GM21717 (cell line): ENCODE data around the gene WDR64.
"Not testable (repeated sequence)": the region's sequence is repeated elsewhere in the genome, so short reads cannot be mapped to it uniquely, and the experiment has no call there.

Source experiments
- ATAC-seq: cut with Tn5 transposase; IDR thresholded peaks from one replicate; pipeline ENCODE4 v1.9.1; 2021; ENCODE audit warnings: mild to moderate bottlenecking, moderate library complexity; ENCODE audit not compliant: unreplicated experiment

Gene WDR64

DNA sequence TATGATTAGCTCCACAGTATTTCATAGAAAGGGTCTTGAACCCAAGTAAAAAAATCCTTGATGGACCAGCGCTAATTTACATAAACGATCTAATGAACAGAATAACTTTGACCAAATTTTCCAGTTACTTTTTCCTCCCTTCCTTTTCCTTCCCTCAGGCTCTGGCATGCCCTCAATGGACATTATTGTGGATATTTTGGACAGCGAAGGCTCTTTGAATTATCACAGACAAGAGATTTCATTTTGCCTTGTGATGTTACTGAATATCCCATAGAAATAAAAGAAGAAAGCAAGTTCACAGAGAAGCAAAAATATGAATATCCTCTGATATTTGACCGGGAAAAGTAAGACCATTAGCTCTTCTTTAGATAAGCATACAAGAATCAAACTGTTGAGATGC lies 135.6 kb downstream of the WDR64 start:
- no peak for ATAC-seq

DNA sequence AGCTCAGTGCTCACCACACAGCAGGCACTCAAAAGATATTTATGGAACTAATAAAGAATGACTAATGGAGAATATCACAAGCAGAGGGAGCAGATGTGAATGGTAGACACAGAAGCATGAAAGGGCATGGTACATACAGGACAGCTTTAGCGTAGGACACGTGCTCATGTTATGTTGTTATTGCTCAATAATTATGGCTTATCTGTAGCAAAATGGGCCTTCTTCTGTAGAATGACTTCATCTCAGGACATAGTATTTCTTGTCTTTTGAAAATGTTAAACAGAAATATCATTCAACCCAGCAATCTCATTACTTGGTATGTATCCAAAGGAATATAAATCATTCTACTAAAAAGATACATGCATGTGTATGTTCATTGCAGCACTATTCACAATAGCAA lies 137.0 kb downstream of the WDR64 start:
- no peak for ATAC-seq

DNA sequence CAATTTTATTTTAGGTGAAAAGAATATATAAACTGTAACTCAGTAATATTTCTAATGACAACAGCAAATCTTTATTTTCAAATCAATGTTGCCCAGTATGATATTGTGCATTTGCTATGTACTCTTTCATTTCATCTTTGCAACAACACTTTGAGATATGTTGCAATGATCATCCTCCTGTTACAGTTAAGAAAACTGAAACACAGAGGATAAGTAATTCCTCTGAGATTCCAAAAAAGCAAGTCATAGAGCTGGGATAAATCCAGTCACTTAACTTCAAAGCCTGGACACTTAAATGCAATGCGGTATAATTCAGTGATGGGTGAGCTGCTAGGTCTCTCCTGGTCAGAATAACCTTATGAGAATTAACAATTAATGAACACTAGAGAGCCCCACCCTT lies 147.3 kb downstream of the WDR64 start:
- ATAC-seq, result no peak

DNA sequence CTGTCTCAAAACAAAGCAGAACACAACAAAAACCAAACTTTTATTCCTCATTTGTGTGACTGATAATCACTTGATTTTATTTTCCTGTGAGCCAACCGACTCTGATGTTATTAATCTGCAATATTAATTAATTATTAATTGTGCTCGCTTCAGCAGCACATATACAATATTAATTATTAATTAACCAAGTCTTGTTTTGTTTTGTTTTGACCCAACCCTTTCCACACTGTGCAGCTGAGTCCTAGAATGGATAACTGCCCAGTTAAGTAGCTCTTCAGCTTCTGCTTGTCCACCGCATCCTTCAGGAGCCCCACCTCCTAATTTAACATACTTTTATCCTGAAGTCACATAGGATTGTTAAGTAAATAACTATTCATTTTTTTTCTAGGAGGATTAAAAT lies 148.6 kb downstream of the WDR64 start:
- ATAC-seq, result no peak

DNA sequence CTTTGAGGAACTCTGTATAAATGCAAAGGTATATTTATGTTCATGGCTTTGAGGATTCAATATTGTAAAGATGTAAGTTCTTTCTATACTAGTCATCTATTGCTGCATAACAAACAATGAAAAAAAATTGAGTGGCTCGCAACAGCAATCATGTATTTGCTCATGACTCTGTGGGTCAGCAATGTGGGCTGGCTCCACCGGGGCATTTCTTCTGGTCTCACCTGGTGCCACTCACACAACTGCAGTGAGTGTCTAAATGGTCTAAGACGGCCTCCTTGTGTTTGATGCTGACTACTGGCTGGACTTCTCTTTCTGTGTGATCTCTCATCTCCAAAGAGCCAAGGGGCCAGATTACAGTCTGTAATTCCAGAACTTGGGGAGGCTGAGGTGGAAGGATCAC lies 150.8 kb downstream of the WDR64 start:
- no peak for ATAC-seq

DNA sequence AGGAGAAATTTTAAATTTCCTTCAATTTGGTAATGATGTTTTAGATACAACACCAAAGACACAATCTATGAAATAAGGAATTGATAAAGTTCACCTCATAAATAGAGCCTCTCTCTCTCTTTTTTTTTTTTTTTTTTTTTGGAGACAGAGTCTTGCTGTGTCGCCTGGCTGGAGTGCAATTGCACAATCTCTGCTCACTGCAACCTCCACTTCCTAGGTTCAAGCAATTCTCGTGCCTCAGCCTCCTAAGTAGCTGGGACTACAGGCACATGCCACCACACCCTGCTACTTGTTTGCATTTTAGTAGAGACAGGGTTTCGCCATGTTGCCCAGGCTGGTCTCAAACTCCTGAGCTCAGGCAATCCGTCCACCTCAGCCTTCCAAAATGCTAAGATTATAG lies 152.6 kb downstream of the WDR64 start:
- ATAC-seq, result not testable (repeated sequence)

DNA sequence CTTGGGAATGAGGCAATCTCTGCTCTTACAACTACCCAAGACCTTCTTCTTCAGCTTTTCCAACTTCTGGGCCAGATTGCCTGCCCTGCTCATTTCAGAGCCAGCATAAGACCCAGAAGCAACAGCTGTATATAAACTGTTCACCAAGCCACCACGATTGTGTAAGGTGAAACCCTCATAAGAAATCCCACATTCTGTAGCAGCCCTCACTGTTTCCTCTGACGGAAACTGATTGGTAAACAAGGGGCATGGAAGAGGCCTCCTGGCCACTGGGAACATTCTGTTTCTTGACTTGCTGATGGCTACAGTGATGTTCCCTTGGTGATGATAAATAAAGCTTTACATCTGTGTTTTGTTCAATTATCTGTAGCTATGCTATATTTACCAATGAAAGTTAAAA lies 156.2 kb downstream of the WDR64 start:
- ATAC-seq, result no peak

DNA sequence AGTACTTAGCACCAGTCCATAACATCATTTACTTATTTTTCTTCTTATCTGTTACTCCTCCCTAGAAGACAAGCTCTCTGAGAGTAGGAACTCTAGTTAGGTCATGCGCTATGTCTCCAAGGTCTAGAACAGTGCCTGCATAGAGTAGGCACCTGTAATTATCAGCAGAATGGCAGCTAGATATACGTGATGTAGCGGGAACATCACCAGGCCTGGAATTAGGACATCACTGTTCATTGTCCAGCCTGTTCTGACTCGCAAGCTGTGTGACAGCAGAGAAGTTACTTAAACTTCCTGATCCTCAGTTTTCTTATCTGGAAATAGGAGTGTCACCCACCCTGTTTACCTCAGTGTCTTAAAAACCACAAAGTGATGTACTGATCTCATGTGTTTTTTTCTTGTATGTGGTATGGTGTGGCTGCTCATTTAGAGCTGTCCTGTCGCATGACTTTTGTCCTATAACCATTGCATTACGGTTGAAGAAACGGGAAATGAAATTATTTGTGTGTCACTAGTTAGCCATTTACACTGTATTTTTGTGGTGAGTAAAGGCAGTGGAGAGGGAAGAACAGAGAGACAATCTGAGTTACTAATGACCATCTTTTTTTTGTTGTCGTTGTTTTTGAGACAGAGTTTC lies 158.8 kb downstream of the WDR64 start:
- no peak for ATAC-seq

DNA sequence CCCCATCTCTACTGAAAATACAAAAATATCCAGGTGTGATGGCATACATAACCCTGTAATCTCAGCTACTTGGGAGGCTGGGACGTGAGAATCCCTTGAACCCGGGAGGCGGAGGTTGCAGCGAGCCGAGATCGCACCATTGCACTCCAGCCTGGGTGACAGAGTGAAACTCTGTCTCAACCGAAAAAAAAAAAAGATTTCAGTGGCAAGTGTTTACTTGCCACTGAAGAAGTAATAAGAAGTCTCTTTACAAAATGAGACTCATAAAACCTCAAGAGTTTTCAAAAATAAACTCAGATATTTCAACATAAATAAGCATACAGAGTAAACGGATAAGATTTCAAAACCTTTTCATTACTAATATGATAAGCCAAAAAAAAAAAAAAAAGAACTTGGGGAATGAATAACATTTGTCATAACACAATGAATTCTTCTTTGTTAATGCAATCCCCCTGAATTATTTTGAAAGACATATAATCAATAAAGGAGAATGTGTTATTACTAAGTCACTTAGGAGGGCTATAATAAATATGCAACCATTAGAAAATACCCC lies 161.8 kb downstream of the WDR64 start:
- ATAC-seq, result no peak

DNA sequence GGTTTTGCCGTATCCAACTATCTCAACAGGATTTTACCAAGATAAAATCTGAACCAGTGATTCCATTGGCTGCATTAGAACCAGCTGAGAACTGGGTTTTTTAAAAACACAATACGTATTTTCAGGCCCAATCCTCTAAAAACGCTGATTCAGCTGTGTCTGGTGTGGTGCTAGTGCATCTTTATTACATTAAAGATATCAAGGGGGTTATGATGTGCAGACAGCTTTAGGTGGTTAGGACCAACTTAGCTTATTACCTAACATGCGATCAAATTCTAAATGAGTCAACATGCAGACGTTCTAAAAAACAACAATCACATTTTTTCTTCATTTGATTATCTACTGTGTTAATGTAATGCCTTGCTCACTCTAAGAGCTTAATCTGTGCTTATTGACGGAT lies 163.9 kb downstream of the WDR64 start:
- ATAC-seq, result no peak

DNA sequence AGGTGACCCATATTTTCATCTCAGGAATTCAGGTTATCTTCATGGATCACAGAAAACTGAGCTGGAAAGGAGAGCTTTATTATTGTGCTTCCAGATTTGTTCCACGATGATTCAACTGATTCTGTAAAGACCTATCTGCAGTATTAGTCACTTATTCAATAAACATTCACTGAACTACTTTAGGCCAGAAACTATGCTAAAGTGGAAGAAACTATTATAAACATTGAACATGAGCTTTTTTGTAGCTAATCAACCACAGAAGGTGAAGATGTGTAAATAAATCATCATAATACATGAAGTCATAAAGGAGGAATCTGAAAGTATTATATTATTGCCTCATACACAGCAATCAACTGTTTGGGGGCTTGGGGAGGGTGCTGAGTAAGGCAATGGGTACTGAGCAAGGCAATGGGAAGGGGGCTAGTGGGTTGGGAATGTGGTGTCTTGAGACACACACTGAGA lies 165.3 kb downstream of the WDR64 start:
- ATAC-seq, result no peak

DNA sequence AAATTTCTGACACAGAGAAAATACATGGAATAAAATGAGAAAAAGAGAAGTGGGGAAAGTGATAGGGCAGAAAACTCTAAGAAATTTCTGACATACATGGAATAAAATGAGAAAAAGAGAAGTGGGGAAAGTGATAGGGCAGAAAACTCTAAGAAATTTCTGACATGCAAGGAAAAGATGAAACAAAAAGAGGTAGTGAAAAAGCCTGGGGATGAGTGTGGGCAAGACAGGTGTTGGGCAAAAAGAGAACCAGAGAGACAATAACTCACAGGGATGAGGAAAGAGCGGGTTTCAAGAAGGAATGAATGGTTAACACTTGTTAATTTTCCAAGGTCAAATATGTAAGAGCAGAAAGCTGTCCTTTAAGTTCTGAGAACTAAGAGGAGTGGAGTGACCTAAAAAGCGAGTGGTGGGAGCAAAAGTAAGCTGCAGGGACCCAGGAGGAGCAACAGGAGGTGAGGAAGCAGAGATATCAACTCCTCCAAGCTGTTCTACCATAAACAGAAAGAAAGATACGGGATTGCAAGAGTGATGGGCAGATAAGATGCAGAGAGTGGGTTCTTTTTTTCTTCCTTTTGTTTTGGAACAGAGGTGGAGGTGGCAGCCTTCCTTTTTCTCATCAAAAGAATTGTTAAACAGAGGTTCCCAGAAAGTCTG lies 166.0 kb downstream of the WDR64 start:
- ATAC-seq, result no peak

DNA sequence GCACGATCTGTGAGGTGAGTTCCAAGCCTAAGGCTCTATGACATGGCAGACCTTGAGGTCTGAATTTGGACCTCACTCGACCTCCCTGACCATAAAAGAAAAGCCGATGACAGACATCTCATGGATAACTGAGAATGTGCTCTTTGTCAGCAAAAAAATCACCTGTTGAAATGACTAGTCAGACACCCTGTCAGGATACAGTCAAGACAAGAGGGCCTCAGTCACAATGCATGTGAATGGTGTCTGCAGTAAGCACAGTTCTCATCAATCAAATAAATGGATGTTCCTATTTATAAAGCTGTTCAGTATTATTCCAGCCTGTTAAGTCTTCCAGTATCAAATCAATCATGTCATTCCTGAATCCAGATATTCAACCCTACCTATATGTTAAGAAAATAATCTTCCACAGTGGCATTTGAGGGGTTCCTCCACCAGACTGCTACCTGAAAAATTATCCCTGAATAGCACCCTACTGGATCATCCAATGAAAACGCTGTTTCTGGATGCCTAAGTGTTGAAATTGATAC lies 167.3 kb downstream of the WDR64 start:
- no peak for ATAC-seq

DNA sequence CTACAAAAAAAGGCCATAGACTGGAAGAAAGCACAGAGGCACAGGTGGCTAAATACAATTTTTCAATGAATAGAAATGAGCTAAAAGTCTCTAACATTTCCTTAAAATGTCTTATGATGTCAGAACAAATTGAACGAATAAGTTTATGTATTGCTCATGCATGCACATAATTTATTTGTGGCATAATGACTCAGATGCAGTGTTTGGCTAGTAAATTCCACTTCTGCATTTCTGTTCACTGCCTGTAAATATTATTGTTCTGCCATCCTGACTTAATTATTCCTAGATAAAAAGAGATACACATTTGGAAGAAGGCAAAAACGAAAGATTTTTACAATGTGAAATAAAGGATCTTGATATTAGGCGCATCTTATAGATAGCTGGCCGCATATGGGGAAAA lies 169.3 kb downstream of the WDR64 start:
- ATAC-seq, result no peak

DNA sequence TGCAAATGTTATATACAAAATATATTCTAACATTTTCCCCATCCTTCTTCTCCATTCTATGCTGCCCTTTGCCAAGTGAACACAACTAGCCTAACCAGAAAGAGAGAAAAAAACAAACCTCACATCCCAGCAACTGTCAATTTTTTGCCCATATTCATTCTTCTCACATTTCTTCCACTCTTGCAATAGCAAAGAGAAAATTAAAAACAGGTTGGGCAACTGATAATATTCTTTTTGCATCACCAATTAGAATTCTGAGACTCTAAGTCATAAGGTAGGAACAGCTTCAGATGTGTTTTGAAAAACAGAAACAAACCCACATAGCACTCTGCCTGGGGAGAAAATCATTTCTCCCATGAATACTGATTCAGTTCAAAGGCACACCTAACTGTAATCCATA lies 170.8 kb downstream of the WDR64 start:
- ATAC-seq, result no peak

DNA sequence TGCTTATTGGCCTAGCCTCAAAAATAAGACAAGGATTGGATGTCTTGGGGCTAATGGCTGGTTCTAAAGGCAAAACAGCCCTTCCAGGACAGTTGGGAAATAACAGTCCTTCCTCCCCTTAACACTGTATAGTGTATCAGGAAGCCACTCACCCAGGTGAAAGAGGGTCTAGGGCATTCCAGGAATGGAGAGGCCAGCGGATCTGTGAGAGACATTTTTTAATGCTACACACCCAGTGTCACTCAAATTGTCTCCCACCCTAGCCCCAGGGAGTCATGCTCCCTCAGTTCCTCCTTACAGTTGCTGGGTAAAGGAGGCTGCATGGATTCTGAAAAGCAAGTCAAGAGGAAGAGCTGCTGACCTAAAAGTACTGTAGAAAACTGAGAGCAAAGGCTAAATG lies 171.8 kb downstream of the WDR64 start:
- ATAC-seq, result no peak

DNA sequence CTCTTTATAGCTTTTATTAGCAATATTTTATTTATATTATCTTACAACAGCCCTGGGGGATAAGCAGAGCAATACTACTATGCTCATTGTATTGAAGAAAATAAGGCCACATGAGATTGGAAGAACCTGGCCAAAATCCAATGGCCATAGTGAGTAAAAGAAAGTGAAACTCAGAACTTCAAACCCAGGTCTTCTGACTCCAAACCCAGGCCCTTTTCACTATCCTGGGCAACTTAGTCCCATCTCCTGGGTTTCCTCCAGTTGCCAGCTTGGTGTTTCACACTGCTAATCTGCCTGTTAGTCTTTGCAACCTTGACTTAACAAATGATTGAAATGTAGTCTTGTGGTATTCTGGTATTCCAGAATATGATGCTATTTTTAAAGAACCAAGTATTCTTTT lies 173.5 kb downstream of the WDR64 start:
- no peak for ATAC-seq

DNA sequence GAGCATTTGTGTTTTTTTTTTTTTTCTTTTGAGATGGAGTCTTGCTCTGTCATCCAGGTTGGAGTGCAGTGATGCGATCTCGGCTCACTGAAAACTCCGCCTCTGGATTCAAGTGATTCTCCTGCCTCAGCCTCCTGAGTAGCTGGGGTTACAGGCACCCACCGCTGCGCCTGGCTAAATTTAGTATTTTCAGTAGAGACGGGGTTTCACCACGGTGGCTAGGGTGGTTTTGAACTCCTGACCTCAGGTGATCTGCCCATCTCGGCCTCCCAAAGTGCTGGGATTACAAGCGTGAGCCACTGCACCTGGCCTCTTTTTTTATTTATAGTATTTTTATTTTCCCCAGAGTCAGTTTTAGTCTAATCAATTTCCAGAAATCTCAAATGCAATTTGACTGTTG lies 174.5 kb downstream of the WDR64 start:
- not testable (repeated sequence) for ATAC-seq

DNA sequence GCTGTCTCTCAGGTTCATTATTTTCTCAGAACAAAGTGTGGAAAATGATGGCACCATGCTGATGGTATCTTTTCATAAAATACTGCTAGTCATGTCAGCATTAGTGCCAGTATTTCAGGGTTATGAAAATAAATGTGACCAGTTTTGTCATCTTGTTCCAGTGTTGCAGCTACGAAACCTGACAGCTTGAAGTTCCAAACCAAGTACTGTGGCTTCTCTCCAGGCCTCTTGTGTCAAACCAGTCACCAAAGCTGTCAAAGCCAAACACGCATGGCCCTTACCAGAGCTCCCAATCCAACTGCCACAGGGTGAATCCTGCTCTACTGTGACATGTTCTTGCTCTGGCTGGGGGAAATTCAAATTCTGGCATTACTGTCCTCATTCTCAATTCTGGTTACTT lies 175.2 kb downstream of the WDR64 start:
- ATAC-seq, result no peak

DNA sequence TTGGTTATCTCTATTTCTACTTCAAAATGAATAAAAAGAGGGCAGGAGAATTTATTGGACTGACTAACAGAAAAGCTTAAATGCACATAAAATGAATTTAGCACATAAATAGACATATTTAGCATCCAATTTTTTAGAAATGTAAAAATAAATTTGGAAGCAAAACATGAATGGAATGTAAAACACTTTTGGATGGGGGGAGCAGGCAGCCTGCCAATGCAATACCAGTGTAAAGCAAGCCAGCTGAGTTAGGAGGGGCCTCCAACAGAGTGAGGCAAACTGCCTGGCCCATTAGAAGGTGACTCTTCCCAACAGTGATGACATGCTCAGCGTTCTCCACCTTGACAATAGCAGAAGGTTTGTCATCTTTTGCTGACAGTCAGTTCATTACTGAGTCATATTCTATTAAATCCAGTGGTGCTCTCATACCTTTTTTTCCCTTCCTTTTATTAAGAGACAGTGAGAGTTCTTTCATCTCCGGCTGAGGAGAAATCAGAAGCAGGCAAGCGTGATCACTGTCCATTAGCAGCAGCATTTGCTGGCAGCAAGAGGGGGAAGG lies 176.5 kb downstream of the WDR64 start:
- no peak for ATAC-seq

DNA sequence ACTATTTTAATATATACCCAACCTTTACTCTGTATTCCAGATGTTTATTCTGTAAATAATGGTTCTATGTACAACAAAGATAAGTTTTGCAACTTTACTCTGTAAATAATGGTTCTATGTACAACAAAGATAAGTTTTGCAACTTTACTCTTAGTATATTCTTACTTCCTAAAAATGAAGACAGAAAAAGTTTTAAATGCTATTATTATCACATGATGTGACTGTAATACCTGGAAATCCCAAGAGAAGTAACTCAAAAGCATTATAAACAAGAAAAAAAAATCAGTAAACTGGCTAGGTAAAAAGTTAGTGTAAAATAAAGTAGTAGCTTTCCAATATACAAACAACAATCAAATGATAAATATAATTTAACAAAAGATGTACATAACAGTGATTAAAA lies 177.4 kb downstream of the WDR64 start:
- ATAC-seq, result no peak

DNA sequence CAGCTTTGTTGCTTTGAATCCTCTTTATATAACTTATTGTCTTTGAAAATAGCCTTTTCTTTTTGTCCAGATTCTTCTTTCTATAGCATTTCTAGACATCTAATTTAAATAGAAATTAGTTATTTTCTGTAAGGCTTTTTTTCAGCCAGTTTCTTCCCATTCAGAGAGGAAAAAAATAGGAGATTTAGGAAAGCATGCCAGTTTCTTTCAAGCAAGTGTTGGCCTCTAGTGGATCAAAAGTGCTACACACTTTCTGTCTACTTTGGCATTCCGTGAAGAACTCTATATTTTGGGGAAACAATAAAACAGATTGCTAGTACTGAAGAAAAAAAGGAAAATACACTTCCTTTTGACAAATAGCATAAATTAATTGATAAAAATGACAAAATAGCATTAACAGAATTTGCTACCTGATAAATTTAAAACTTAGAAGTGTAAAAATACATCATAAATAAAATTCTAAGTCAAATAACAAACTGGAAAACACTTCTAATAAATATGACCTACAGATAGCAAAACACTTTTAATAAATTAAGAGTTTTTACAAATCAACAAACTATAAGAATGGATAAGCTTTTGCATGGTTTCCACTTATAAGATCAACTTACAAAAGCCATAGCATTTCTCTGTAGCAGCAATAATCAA lies 182.8 kb downstream of the WDR64 start:
- ATAC-seq, result no peak
